ENCODE measurements around the gene SLC38A6.
"Not testable (repeated sequence)": the region's sequence is repeated elsewhere in the genome, so short reads cannot be mapped to it uniquely, and the experiment has no call there.

Gene SLC38A6

DNA sequence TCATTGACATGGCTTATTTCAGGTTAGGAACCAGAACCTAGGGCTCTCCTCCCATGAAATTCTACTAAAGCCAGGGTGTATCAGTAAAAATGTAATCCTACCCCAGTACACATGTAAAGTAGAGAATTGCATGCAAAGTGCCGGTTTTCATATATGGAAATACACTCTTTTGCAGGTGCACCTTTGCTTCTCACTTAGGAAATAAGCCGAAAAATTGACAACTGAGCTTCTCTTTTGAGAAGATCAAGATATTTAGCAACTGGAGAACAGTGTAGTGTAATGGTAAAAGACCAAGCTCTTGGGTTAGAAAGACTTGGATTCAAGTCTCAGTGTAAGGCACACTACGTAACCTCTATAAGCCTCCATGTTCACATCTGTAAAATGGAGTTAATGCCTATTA lies 82.4 kb downstream of the SLC38A6 start:
- no peak for DNase-seq

DNA sequence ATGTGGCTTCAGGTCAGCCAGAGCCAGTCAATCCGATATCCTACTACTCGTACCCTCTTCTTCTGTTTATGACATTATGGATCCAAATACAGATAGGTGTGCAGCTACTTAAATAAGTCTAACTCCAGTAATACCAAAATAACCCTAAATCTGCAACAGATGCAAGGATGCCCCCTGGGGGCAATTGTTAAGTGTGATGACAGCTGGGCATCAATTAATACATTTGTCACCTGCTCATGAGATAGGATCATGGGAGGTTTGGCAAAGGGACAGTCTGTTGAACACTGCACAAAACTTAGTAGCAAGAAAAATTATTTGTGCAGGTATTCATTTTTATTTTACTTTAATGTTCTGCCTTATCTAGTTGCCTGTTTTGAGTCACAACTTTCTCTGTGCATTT lies 83.2 kb downstream of the SLC38A6 start:
- DNase-seq: no peak

DNA sequence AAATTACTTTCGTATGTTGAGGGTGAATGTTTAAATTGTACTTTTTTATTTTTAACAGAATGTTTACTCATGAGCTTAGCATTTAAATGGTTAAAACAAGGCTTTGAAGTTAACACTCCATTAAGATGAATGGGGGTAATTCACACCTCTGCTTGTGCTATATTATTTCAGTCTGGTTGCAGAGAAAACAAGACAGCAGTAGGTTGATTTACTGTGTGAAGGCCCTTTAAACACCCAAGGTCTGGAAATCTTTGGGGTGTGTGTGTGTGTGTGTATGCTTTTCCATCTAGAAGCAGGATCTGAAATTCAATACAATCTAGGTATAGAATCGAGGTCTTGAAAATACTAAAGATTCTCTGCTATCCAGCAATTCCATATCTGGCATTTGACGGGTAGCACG lies 83.8 kb downstream of the SLC38A6 start:
- no peak for DNase-seq

DNA sequence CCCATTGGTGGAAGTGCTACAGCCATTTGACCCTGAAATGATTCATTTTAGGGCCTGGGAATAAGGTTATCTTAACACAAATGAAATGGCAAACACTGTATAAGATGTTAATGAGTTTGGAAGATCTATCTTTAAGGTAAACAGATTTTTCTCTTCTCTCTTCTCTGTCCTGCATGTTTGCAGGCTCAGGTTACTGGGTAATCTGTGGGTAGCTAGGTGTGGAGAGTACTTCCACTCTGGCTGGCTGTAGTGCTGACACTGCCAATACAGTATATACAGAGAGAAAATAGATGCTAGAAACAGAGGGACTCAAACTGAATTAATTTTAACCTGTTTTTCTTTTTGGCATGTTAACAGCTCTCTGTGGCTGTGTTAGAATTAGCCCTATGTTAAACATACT lies 84.6 kb downstream of the SLC38A6 start:
- no peak for DNase-seq

DNA sequence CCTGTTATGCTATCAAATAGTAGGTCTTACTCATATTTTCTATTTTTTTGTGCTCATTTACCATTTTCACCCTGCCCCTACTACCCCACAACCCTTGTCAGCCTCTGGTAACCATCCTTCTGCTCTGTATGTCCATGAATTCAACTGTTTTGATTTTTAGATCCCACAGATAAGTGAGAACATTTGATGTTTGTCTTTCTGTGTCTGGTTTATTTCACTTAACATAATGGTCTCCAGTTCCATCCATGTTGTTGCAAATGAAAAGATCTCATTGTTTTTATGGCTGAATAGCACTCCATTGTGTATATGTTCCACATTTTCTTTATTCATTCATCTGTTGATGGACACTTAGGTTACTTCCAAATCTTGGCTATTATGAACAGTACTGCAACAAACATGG lies 91.4 kb downstream of the SLC38A6 start:
- not testable (repeated sequence) for DNase-seq

DNA sequence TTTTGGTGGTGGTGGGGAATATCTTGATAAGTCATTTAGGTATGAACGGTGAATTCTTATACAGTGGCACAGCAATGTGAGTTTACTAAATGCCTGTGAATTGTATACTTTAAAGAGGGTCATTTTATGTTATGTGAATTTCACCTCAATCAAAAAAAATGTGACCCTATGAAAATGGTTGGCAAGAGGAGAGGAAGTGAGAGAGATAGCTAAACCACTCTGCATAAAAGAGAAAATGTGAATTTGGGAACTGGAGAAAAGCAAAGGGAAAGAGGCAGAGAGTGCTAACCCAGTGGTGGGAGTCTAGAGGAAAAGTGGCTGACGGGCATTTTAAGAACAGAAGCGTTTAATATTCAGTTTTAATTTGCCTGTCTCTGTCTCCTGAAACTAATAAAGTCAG lies 93.8 kb downstream of the SLC38A6 start:
- no peak for DNase-seq

DNA sequence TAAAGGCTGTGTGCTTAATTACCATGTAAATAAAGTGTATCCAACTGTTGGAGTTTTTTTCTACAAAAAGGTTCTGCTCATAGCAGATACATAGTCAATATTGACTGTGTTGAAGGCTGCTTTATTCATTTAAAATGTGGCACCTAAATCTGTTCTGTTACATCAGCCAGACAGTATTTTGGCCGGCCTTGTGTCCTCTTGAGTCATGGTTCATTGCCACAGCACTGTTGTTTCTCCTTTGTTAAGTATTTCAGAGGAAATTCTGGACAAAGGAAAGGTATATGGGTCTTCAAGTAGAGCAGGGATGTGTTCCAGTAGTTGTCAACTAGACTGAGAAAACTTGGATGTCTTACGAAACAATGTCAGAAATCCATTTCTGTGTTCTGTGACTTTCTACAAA lies 95.5 kb downstream of the SLC38A6 start:
- DNase-seq: no peak

DNA sequence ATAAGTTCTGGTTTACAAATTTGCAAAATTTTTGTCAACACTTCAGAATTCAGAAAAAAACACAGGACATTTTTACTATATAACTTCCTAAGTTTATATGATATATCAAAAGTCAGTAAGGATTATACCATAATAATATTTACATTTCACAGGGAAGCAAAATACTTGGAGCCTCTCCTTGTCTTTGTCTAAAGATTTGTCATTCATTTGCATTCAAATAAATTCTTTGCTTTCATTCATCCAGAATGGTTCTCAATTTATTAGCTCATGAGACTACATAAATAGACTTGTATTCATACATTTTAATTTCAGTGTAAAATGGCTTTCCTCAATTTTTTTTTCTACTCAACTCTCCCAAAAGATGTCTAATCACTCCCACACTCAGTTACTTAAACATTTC lies 96.4 kb downstream of the SLC38A6 start:
- no peak for DNase-seq

DNA sequence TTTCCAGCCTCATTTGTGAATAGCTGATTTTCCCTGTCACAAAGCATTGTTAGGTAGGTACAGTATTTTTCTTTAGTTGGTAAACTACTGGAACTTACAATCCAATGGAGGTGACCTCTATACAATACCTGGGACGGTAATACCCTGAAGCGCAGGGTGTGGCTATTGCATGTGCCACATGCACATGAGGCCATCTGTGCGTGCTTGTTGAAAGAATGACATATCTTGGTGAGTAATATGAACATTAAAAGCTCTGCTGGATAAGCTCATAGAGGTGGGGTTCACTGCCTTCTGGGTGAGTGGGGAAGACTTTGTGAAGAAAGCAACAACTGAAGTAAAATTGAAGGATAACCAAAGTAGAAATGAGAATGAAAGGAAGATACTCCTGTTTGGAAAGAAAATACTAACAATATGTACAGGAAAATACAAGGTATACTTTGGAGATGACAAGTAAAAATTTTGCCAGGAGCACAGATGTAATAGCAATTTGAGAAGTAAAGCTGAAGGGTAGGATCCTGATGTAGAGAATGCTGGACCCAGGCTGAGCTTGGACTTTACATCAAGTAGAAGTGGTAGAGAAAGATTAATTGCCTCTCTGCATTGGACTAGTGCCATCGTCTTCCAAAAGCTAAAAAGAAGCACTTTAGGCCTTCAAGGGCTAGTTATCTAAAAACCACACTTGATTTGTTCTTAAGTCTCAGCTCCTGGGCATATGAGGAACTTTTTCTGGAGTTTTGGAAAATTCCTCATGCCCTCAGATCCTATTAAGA lies 97.1 kb downstream of the SLC38A6 start:
- DNase-seq: no peak

DNA sequence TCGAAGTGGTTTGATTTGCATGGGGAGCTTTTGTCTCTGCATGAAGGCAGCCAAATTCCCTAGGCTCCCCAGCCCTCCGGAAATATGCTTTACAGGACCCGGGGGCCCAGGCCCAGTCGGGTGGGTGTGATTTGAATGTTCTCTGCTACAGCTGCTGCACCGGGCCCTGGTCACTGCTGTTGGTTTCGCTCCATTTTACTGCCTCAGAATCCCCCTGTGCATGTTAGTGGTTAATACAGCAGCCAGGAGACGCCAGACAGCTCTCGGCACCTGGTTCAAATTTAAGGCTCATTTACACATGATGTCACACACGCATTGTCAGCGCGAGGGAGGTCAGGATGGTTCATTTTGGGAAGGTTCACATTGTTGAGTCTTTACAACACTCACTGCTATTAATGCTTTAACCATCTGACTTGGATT lies 99.6 kb downstream of the SLC38A6 start:
- no peak for DNase-seq

DNA sequence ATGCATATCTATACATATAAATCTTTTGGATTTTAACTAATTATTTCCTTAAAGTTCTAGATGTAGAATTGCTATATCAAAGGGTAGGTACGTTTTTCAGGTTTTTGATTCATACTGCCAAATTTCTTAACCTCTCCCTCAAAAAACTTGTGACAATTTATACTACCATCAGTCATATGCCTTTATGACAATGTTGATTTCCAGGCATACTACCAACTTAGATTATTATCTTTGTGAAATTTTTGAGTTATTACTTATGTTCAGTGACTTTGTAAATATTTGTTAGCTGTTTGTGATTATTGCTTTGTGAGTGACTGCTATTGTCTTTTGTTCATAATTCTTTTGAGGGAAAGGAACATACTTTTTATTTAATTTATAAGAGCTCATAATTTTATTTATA lies 107.0 kb downstream of the SLC38A6 start:
- no peak for DNase-seq

DNA sequence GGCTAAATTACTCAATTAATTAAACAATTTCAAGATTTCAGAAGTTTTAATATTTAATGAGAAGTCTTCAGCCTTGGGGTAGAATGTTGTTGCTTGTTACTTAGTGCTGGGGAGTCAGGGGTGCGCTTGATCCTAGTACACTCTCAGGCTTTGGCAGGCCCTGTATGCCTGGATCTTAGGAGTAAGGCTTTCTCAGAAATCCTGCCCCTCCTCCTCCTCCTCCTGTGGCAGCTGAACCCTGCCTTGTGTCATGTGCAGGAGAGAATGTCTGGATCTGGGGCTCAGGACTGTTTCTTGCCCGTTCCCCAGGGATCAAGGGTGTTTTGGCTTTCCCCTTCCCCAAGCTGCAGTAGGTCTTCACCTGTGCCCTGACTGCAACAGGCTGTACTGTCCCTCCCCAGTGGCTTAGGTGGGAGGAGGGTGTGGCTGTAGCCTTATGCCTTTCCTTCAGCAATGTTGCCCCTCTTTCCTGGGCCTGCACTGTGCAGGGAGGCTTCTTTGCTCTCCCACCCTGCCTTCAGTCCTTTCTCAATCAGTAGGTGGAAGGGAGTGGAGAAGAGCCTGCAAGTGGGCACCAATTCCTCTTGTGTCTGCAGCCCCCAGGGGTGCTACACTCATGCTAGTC lies 108.2 kb downstream of the SLC38A6 start:
- no peak for DNase-seq

DNA sequence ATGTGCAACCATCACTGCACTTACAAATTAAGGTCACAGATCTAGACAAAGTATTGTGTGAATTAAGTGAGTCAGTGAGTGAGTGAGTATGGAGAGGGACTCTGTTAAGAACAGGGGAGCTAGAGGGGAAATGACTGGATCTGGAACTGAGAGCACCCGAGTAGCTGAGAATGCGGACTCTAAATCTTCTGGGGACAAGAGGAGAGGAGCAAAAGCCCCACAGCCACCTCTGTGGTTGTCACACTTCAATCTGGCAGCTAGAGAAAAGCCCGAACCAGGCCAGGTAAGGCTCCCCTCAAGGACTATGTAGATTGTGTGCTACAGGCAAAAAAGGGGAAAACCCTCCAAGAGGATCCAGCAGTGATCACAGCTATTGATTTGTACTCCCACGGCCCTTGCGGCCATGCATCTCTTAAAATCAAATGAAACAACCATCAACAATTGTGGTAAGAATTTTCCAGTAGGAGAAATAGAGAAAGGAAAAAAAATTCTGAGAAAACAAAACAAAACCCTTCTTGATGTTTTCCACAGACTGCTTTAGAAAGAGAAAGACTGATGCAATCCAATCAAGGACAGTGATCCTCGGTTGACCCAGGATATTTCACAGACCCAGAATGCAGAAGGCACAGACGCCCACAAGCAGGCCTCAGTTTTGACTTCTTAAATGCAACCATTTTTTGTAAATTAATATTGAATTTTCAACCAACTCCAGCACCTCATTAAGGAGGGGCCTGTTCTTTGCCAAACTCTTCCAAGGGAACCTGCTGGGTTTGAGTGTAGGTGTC lies 109.6 kb downstream of the SLC38A6 start:
- DNase-seq: no peak

DNA sequence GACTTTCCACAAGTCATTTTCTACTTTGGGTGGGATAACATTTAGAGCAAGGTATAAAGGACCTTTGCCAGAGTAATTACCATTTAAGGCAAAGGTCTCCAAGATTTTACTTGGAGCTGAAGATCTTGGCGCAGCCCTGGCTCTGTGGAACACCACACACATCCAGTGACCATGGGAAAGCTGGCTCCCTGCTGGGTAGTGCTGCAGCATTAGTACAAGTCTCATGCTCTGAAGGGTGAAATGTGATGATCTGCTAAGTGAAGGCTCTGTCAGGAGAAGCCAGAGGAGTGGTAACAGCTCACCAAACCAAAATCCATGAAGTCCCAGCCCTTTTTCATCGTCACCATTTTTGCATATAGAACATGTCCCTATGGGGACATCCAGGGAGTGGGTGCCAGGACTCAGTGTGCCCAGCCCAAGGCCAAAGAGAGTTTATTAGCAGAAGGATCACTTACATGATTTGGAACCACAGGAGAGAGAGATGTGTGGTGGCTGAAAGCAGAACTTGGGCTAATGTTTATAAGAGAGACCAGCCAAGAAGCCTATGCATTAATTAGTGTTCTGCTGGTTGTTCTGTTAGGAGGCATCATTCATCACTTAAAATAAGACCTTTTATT lies 110.7 kb downstream of the SLC38A6 start:
- no peak for DNase-seq

DNA sequence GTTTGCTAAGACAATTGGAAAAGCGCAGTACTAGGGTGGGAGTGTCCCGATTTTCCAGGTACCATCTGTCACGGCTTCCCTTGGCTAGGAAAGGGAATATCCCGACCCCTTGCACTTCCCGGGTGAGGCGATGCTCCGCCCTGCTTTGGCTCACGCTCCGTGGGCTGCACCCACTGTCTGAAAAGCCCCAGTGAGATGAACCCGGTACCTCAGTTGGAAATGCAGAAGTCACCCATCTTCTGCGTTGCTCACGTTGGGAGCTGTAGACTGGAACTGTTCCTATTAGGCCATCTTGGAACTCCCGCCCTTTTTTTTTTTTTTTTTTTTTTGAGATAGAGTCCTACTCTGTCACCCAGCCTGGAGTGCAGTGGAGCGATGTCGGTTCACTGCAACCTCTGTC lies 117.1 kb downstream of the SLC38A6 start:
- not testable (repeated sequence) for DNase-seq

DNA sequence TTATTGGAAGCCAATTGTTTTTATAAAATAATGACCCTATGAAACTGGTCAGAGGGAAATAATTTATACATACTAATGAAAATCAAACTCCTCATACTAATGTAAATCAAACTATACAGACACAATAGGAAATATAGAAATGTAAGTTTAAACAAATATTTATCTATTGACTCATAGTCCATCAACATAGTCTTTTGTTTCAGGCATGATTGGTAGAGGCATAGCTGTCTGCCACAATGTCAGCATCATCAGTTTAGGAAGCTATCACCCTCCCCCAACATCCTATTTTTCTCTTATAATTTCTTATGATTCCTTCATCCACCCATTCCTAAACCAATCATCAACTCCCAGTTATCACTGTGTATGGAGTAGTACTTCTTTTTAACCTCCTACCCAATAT lies 117.7 kb downstream of the SLC38A6 start:
- DNase-seq: no peak

DNA sequence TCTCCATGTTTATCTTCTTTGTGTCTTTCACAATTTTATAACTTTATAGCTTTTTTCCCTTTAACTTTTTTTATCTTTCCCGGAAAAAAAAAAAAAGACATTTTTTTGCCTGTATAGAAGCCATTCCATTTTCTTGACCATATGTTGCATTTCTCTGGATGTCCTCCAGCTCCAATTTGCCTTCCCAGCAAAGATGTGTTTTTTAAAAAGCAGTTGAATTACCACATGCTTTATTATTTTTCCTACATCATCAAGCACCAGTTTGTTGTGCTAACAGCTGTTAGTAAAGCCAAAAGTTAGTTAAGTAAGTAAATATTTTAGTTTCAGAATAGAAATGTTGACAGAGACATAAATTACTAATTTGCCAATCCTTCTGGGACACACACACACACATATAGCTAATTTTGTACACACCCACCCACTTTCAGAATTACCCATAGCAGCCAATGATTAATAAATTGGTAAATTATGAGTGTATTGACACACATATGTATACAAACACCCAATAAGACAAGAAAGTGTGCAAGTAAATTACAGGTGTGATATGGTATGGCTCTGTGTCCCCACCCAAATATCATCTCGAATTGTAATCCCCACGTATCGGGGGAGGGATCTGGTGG lies 118.3 kb downstream of the SLC38A6 start:
- DNase-seq: peak in 1 of 2 donors; percentile 1

DNA sequence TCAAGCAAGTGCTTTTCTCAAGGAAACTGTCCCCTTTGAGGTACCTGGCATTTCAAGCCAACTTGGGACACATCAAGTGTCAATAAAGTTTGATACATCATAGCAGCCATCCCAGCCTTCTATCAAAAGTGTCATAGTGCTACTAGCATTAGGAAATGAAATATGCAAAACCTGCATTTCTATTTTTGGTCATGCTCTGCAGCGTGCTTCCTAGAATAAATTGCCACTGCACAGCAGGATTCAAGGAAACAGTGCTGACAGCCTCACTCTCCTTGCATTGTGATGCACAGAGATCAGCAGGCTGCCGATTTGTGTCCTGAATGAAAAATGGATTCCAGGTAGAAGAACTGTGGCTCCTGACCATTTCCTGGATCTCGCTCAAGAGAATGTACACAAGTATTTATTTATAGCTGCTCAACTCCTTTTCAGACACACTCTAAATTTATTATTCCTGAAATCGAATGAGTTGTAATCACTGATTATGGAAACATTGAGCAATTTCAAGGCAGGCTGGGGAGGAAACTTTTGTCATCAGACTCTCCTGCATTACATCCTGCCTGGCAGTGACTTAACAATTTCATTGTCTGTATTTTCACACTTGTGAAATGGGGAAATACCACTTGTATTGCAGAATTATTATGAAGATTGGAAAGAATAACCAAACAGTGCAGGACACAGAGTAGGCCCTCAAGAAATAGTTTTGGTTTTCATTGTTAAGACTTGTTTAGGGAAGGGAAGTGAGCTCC lies 120.9 kb downstream of the SLC38A6 start:
- DNase-seq: no peak
